H1 (cell line): ENCODE results near the gene KCTD16. TPM values are rescaled to one million over a fixed set of nuclear protein-coding genes. Genes with fewer than 3 reads are reported as not detected.

Experiments
- GTF2F1 ChIP-seq: IDR thresholded peaks from 2 replicates; pipeline ENCODE4 v1.6.1; 2012; ENCODE audit warnings: low read depth, low read length, improper control_type of control experiment, borderline replicate concordance
- SUZ12 ChIP-seq: fragments of 200-600 bp; sonication (generic); IDR thresholded peaks from 2 replicates; pipeline ENCODE4 v1.6.1; 2012; ENCODE audit warnings: mild to moderate bottlenecking, inconsistent platforms, low read length, moderate library complexity, mixed read lengths
- polyA plus RNA-seq, 7 experiments: library from polyadenylated mRNA; depleted of rRNA in 3 of 7; stranded (reverse) in 5 of 7; unstranded in 2 of 7; fragments of >200 nt in 5 of 7; fragments of 200-250 nt in 2 of 7; gene quantifications; 1 replicate in 5 of 7; 2 replicates in 1 of 7; 4 replicates in 1 of 7; pipeline versions ENCODE4 v1.2.1 to v1.2.3, GENCODE V29; 2011 to 2013; ENCODE audit warnings: missing spikeins in 2 of 7, mixed read lengths in 2 of 7
- total RNA-seq: library from RNA; stranded (reverse); fragmentation: NEBNext Ultra II Directional; extraction: Animal tissue kit (Norgen Biotek cat#: 25700); gene quantifications from 2 replicates; pipeline ENCODE4 v1.2.1, GENCODE V29; 2021

Gene KCTD16
- total and polyA plus RNA-seq, 2 of the 8 experiments (the other 6 are each of a cell fraction or from before 2014, with no cell fraction given) = 0.03 to 0.24 TPM

GRCh38 chr5:144378681-144379080 is 208.0 kb downstream of the KCTD16 start (continued):
- TF ChIP-seq SUZ12 (no peak), GTF2F1 (no peak)
